ENCODE data around the gene VASH1.

VASH1 gene

GRCh38 chr14:76742966-76743365 lies 18.3 kb upstream of the VASH1 start:
- DNase-seq (ENCODE audit: low read depth, low spot score) = no peak

GRCh38 chr14:76752744-76753143 lies 8.5 kb upstream of the VASH1 start:
- DNase-seq (ENCODE audit: low read depth, low spot score) = no peak

- DNase-seq (ENCODE audit: low read depth, low spot score) = no peak
These were observed 7.6 kb upstream of the VASH1 start for GRCh38 chr14:76753541-76754198.

- DNase-seq (ENCODE audit: low read depth, low spot score) = no peak
These were observed 6.7 kb upstream of the VASH1 start for GRCh38 chr14:76754586-76754985.

- no peak for DNase-seq (ENCODE audit: low read depth, low spot score)
These were observed 5.5 kb upstream of the VASH1 start for GRCh38 chr14:76755610-76756370.

GRCh38 chr14:76756371-76756750 lies 4.9 kb upstream of the VASH1 start:
- DNase-seq (ENCODE audit: low read depth, low spot score) = no peak

GRCh38 chr14:76759589-76759988 lies 1.7 kb upstream of the VASH1 start:
- no peak for DNase-seq (ENCODE audit: low read depth, low spot score)

- no peak for DNase-seq (ENCODE audit: low read depth, low spot score)
These were observed 735 bp upstream of the VASH1 start for GRCh38 chr14:76760331-76761135.

GRCh38 chr14:76761960-76762410 lies 717 bp downstream of the VASH1 start:
- DNase-seq (ENCODE audit: low read depth, low spot score) = no peak

- no peak for DNase-seq (ENCODE audit: low read depth, low spot score)
These were observed 1.3 kb downstream of the VASH1 start for GRCh38 chr14:76762411-76763095.

GRCh38 chr14:76763096-76764041 lies 2.1 kb downstream of the VASH1 start:
- DNase-seq (ENCODE audit: low read depth, low spot score) = no peak

GRCh38 chr14:76765461-76765931 lies 4.2 kb downstream of the VASH1 start:
- no peak for DNase-seq (ENCODE audit: low read depth, low spot score)

- DNase-seq (ENCODE audit: low read depth, low spot score) = no peak
These were observed 6.7 kb downstream of the VASH1 start for GRCh38 chr14:76767681-76768656.

- no peak for DNase-seq (ENCODE audit: low read depth, low spot score)
These were observed 7.6 kb downstream of the VASH1 start for GRCh38 chr14:76768671-76769500.

- no peak for DNase-seq (ENCODE audit: low read depth, low spot score)
These were observed 8.5 kb downstream of the VASH1 start for GRCh38 chr14:76769636-76770292.

- no peak for DNase-seq (ENCODE audit: low read depth, low spot score)
These were observed 9.5 kb downstream of the VASH1 start for GRCh38 chr14:76770521-76771436.

Measured in iPS DF 19.7 (cell line).